HEK293T (cell line): ENCODE data around the gene TGFBR1.

Experiments
- CTCF ChIA-PET: fragments of 350-600 bp; formaldehyde crosslinking; extraction: SDS; loops from one replicate; lab custom pipeline; 2021; ENCODE audit warnings: antibody characterized with exemption, inconsistent platforms; lab: Yijun Ruan, JAX
- POLR2A ChIA-PET: fragments of 350-600 bp; formaldehyde crosslinking; extraction: SDS; loops from one replicate; lab custom pipeline; 2020; ENCODE audit warnings: antibody characterized with exemption, inconsistent platforms; lab: Yijun Ruan, JAX
- DNase-seq: peaks from one replicate; pipeline ENCODE4 v3.0.0; 2012; ENCODE audit warnings: mixed read lengths; ENCODE audit errors: extremely low spot score
- ARNT ChIP-seq: fragments of 450-650 bp; IDR thresholded peaks from 2 replicates; pipeline ENCODE4 v1.6.1; 2017; ENCODE audit warnings: mild to moderate bottlenecking
- BHLHE40 ChIP-seq: fragments of 450-650 bp; IDR thresholded peaks from 2 replicates; pipeline ENCODE4 v1.6.1; 2016; ENCODE audit warnings: mild to moderate bottlenecking, moderate library complexity, borderline replicate concordance
- CTBP1 ChIP-seq: fragments of 450-650 bp; IDR thresholded peaks from 2 replicates; pipeline ENCODE4 v1.6.1; 2016; ENCODE audit warnings: borderline replicate concordance
- ELF4 ChIP-seq: fragments of 450-650 bp; IDR thresholded peaks from 2 replicates; pipeline ENCODE4 v1.6.1; 2017; ENCODE audit warnings: antibody characterized with exemption
- FOXA1 ChIP-seq: fragments of 450-650 bp; IDR thresholded peaks from 2 replicates; pipeline ENCODE4 v1.6.1; 2016; ENCODE audit warnings: mild to moderate bottlenecking
- FOXK2 ChIP-seq: fragments of 450-650 bp; IDR thresholded peaks from 2 replicates; pipeline ENCODE4 v1.6.1; 2016; ENCODE audit warnings: mild to moderate bottlenecking
- FOXM1 ChIP-seq: fragments of 450-650 bp; IDR thresholded peaks from 2 replicates; pipeline ENCODE4 v1.6.1; 2017; ENCODE audit warnings: mild to moderate bottlenecking, borderline replicate concordance
- HDGF ChIP-seq: fragments of 450-650 bp; IDR thresholded peaks from 2 replicates; pipeline ENCODE4 v1.6.1; 2017; ENCODE audit warnings: antibody characterized with exemption, borderline replicate concordance
- L3MBTL2 ChIP-seq: fragments of 450-650 bp; conservative IDR thresholded peaks from 2 replicates; pipeline ENCODE4 v1.6.1; 2016; ENCODE audit warnings: mild to moderate bottlenecking
- LEF1 ChIP-seq: fragments of 450-650 bp; IDR thresholded peaks from 2 replicates; pipeline ENCODE4 v1.6.1; 2017; ENCODE audit warnings: mild to moderate bottlenecking, borderline replicate concordance
- NFRKB ChIP-seq: fragments of 450-650 bp; IDR thresholded peaks from 2 replicates; pipeline ENCODE4 v1.6.1; 2016; ENCODE audit warnings: mild to moderate bottlenecking, moderate library complexity
- SP1 ChIP-seq: fragments of 450-650 bp; IDR thresholded peaks from 2 replicates; pipeline ENCODE4 v1.6.1; 2017
- SUZ12 ChIP-seq: fragments of 450-650 bp; IDR thresholded peaks from 2 replicates; pipeline ENCODE4 v1.6.1; 2016; ENCODE audit warnings: mild to moderate bottlenecking
- TARDBP ChIP-seq: fragments of 450-650 bp; IDR thresholded peaks from 2 replicates; pipeline ENCODE4 v1.6.1; 2016
- ZNF384 ChIP-seq: fragments of 450-650 bp; IDR thresholded peaks from 2 replicates; pipeline ENCODE4 v1.6.1; 2016
- TF ChIP-seq, protein P1 (sequence below): fragments of 450-650 bp; IDR thresholded peaks from 2 replicates; pipeline ENCODE4 v1.6.1; 2016

TGFBR1 gene

DNA sequence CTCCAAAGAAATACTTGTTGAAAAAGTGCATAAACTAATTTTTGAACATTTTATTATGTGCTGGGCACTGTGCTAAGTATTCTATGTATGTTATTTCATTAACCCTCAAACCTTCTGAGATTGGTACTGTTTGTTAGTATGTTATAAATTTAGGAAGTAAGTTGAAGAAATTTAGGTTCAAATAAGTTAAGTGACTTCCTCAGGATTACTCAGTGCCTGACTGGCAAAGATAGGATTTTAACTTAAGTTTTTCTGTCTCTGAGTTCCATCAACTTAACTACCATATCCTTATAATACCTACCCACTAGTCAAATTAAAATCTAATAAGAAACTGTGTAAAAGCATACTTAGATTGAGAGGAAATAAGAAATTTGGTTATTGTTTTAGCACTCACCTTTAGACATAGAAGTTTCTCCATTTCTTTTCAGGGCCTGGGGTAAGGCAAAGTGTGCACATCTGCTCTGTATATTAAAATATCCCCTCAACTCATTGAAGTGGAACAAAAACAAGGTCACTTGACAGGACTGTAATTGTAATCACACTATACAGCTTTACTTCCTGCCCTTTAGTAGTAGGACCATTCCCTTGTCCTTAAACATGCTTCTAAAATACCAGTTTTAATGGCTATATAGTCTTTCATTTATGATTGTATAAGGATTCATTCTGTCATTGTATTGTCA lies 15.2 kb downstream of the TGFBR1 start:
- TF ChIP-seq ELF4 (no peak), FOXM1 (no peak), TARDBP (no peak), FOXK2 (no peak), SP1 (no peak), CTBP1 (no peak), NFRKB (no peak)
- TF ChIP-seq, protein P1, sequence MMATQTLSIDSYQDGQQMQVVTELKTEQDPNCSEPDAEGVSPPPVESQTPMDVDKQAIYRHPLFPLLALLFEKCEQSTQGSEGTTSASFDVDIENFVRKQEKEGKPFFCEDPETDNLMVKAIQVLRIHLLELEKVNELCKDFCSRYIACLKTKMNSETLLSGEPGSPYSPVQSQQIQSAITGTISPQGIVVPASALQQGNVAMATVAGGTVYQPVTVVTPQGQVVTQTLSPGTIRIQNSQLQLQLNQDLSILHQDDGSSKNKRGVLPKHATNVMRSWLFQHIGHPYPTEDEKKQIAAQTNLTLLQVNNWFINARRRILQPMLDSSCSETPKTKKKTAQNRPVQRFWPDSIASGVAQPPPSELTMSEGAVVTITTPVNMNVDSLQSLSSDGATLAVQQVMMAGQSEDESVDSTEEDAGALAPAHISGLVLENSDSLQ = no peak
- DNase-seq = no peak
- POLR2A ChIA-PET = interaction anchor here (0.8 kb wide), 1 partner anchor 14 kb away, joined by 3 read pairs; no protein-coding TSS in a partner anchor
- CTCF ChIA-PET = interaction anchor here (0.6 to 1.8 kb wide), 2 partner anchors 20 to 716 kb away, joined by 3 to 4 read pairs; no protein-coding TSS in a partner anchor

DNA sequence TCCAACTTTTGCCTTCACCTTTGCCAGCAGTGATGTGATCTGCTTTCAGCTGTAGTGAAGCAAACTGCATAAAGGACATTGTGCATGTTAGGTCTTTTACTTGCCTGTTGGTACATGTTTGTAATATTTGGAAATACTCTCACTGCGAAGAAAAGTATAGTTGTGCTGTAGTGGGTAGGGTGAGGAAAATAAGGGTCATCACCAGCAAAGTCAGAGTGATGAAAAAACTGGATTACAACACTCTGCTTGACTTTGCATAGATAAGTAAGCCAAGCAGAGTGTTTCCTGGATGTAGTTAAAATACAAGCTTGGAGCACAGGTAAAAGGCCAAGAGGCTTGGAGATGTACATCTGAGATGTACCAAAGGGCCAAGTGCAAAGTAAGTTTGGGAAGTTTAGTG lies 16.7 kb downstream of the TGFBR1 start:
- CTCF ChIA-PET = interaction anchor here (1.8 kb wide), 1 partner anchor 19 kb away, joined by 4 read pairs; no protein-coding TSS in a partner anchor
- TF ChIP-seq FOXA1 (no peak), CTBP1 (no peak), L3MBTL2 (no peak), TARDBP (no peak), ARNT (no peak), SP1 (no peak), LEF1 (no peak)
- TF ChIP-seq, protein P1 = no peak
- DNase-seq = no peak
- POLR2A ChIA-PET = interaction anchor here (1.2 kb wide), 1 partner anchor 16 kb away, joined by 5 read pairs; no protein-coding TSS in a partner anchor

DNA sequence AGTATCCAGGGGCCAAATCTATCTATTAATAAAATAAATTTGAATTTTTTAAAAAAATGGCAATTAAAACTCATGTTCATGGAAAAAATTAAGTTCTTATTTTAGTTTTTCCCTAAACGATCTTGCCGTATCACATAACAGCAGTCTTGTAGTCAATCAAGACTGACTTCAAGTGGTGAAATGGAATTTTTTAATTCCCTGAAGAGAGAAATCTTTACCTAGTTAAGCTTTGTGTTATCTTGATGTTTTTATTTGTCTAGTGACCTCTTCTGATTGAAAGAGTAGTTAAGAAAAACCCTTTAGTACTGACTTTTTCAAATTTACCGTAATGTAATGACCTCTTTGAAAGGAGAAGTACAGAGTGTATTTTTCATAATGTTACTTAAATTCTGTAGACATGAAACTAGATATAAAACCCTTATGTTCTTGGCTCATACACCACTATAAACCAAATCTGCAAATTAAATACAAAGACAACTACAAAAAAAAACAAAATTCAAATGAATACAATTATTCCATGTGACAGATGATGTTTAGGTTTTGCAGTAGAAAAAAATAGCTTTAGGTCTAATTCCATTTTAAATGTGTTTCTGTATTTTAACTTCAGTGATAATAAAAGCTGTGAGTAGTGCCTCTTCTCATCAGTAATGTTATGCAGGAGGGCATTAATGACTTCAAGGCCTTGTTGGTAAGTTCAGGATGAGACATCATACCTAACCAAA lies 19.8 kb downstream of the TGFBR1 start:
- TF ChIP-seq ARNT (no peak), FOXK2 (no peak), BHLHE40 (no peak), NFRKB (no peak), CTBP1 (no peak), ZNF384 (no peak), SUZ12 (no peak), TARDBP (no peak), HDGF (no peak), FOXA1 (no peak), FOXM1 (no peak)
- TF ChIP-seq, protein P1 = no peak
- DNase-seq = no peak
- POLR2A ChIA-PET = no interaction called here
- CTCF ChIA-PET = no interaction called here

DNA sequence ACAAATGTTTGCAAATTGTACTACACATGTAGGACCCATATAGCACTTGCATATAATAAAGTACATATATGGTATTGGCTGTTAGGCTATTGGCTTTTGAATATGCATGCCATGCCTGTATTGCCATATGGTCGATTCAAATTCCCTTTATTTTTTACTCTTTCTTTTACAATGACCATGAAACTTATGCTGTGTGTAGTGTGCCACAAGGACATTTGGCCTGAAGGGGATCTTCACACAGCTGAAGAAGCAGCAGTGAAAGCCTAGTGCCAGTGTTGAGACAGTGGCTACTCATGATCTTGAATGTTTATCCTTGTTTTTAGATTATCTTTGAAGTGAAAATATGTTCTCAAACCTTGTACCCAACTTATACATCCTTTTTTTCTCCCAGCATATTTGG lies 20.5 kb downstream of the TGFBR1 start:
- POLR2A ChIA-PET = no interaction called here
- TF ChIP-seq FOXM1 = no peak
- TF ChIP-seq SUZ12 = no peak
- no peak for TF ChIP-seq ARNT
- TF ChIP-seq ZNF384 = no peak
- no peak for TF ChIP-seq L3MBTL2
- no peak for TF ChIP-seq NFRKB
- TF ChIP-seq CTBP1 = no peak
- TF ChIP-seq SP1 = no peak
- no peak for TF ChIP-seq FOXA1
- TF ChIP-seq BHLHE40 = no peak
- TF ChIP-seq ELF4 = no peak
- TF ChIP-seq, protein P1 = no peak
- TF ChIP-seq LEF1 = no peak
- TF ChIP-seq HDGF = no peak
- TF ChIP-seq TARDBP = no peak
- no peak for TF ChIP-seq FOXK2

DNA sequence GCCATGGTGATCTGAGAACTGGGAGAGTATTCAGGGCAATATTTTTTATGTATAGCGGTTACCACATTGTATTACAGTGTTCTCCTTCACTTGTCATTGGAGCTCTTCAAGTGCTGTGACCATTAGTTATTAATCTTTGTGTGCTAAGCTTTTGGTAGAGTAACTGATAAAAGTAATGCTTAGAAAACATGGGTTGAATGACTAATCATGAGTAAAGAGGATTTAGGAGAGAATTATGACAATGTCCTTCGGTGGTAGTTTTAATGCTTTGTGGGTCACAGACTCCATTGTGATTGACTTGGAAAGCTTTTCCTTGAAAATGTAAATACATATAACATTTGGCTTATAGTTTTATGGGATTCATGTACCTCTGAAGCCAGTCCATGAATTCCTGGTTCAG lies 21.4 kb downstream of the TGFBR1 start:
- ChIA-PET POLR2A (no interaction called here), CTCF (no interaction called here)
- DNase-seq = no peak
- TF ChIP-seq L3MBTL2 (no peak), ARNT (no peak), FOXM1 (no peak), HDGF (no peak), FOXA1 (no peak), LEF1 (no peak), ZNF384 (no peak), SP1 (no peak), CTBP1 (no peak), NFRKB (no peak), BHLHE40 (no peak), FOXK2 (no peak), TARDBP (no peak), ELF4 (no peak), SUZ12 (no peak)
- TF ChIP-seq, protein P1 = no peak

More for the DNA sequence above, 20.5 kb downstream of the TGFBR1 start:
- CTCF ChIA-PET = no interaction called here
- DNase-seq = no peak
